K562 (cell line): ENCODE data around the gene PPP6R1. TPM values are rescaled to one million over a fixed set of nuclear protein-coding genes. Genes with fewer than 3 reads are reported as not detected.

Experiments used
- BRF1 ChIP-seq: IDR thresholded peaks from 3 replicates; pipeline ENCODE4 v1.6.1; 2011; ENCODE audit warnings: borderline replicate concordance, mild to moderate bottlenecking; ENCODE audit not compliant: insufficient read length; ENCODE audit errors: extremely low read depth
- CC2D1A ChIP-seq: fragments of 450-650 bp; IDR thresholded peaks from 2 replicates; pipeline ENCODE4 v1.6.1; 2017; ENCODE audit warnings: mild to moderate bottlenecking
- CTBP1 ChIP-seq: fragments of 450-650 bp; IDR thresholded peaks from 2 replicates; pipeline ENCODE4 v1.6.1; 2016; ENCODE audit warnings: borderline replicate concordance
- GTF2A2 ChIP-seq: IDR thresholded peaks from 2 replicates; pipeline ENCODE4 v1.6.1; 2016; ENCODE audit warnings: mild to moderate bottlenecking, missing genetic modification characterization, missing compliant biosample characterization
- HNRNPL ChIP-seq: fragments of 200-400 bp; formaldehyde crosslinking; IDR thresholded peaks from 2 replicates; pipeline ENCODE4 v1.6.1; 2017; ENCODE audit warnings: low read depth, mild to moderate bottlenecking, low read length
- MECOM ChIP-seq: fragments of 250-450 bp; sonication (Bioruptor Pico); IDR thresholded peaks from 2 replicates; pipeline ENCODE4 v1.8.0; 2022; ENCODE audit warnings: inconsistent platforms
- NFE2 ChIP-seq: IDR thresholded peaks from 2 replicates; pipeline ENCODE4 v1.6.1; 2014; ENCODE audit warnings: antibody characterized with exemption, low read depth
- NFIC ChIP-seq: fragments of 450-650 bp; IDR thresholded peaks from 2 replicates; pipeline ENCODE4 v1.6.1; 2017; ENCODE audit warnings: mild to moderate bottlenecking, inconsistent platforms
- PHF21A ChIP-seq: fragments of 450-650 bp; IDR thresholded peaks from 2 replicates; pipeline ENCODE4 v1.6.1; 2017; ENCODE audit warnings: low read depth, borderline replicate concordance
- PRMT5 ChIP-seq: sonication (generic); formaldehyde crosslinking; IDR thresholded peaks from 2 replicates; pipeline ENCODE4 v1.5.0; 2020; ENCODE audit warnings: missing genetic modification reagents
- SP2 ChIP-seq: IDR thresholded peaks from 2 replicates; pipeline ENCODE4 v1.6.1; 2011; ENCODE audit warnings: mild to moderate bottlenecking, low read depth, low read length, moderate library complexity; ENCODE audit not compliant: poor library complexity, severe bottlenecking; ENCODE audit errors: extremely low read depth
- TCF3 ChIP-seq: sonication (generic); formaldehyde crosslinking; IDR thresholded peaks from 2 replicates; pipeline ENCODE4 v1.4.0; 2020; ENCODE audit warnings: mild to moderate bottlenecking, missing genetic modification reagents
- TFAM ChIP-seq: fragments of 250-450 bp; sonication (Bioruptor Pico); conservative IDR thresholded peaks from 2 replicates; pipeline ENCODE4 v1.5.0; 2021; ENCODE audit warnings: mild to moderate bottlenecking, moderate library complexity
- THRB ChIP-seq: fragments of 450-650 bp; formaldehyde crosslinking; conservative IDR thresholded peaks from 2 replicates; pipeline ENCODE4 v1.4.0; 2022; ENCODE audit warnings: mild to moderate bottlenecking, missing genetic modification characterization
- XRCC3 ChIP-seq: fragments of 450-650 bp; IDR thresholded peaks from 2 replicates; pipeline ENCODE4 v1.6.1; 2017; ENCODE audit warnings: mild to moderate bottlenecking, moderate library complexity
- XRCC5 ChIP-seq: fragments of 200-400 bp; formaldehyde crosslinking; IDR thresholded peaks from 2 replicates; pipeline ENCODE4 v1.6.1; 2017; ENCODE audit warnings: low read depth, mild to moderate bottlenecking, low read length
- ZBTB8A ChIP-seq: fragments of 450-650 bp; IDR thresholded peaks from 2 replicates; pipeline ENCODE4 v1.6.1; 2018; ENCODE audit warnings: mild to moderate bottlenecking, moderate library complexity; ENCODE audit not compliant: partially characterized antibody
- ZNF133 ChIP-seq: fragments of 250-450 bp; sonication (Bioruptor Pico); IDR thresholded peaks from 2 replicates; pipeline ENCODE4 v1.4.0; 2020; ENCODE audit warnings: mild to moderate bottlenecking
- ZNF232 ChIP-seq: sonication (generic); formaldehyde crosslinking; IDR thresholded peaks from 2 replicates; pipeline ENCODE4 v1.8.0; 2022; ENCODE audit warnings: mild to moderate bottlenecking, missing genetic modification reagents
- ZNF282 ChIP-seq: sonication (generic); formaldehyde crosslinking; IDR thresholded peaks from 2 replicates; pipeline ENCODE4 v1.8.1; 2023; ENCODE audit warnings: missing genetic modification reagents
- ZNF354B ChIP-seq: fragments of 250-450 bp; sonication (Bioruptor Pico); IDR thresholded peaks from 2 replicates; pipeline ENCODE4 v1.4.0; 2020
- ZNF707 ChIP-seq: fragments of 250-450 bp; sonication (Bioruptor Pico); conservative IDR thresholded peaks from 2 replicates; pipeline ENCODE4 v1.8.0; 2022; ENCODE audit warnings: inconsistent platforms, mild to moderate bottlenecking, moderate library complexity
- polyA plus RNA-seq, 8 experiments: library from polyadenylated mRNA; depleted of rRNA in 4 of 8; stranded (reverse) in 5 of 8; unstranded in 3 of 8; fragments of >200 nt; fragmentation: Nextera tagmentation in 2 of 8; fragmentation: Illumina TruSeq in 1 of 8; extraction: Ambion mirVana in 2 of 8; extraction: Trizol in 1 of 8; gene quantifications; 2 replicates each; pipeline versions ENCODE4 v1.2.1 to v1.2.3, GENCODE V29; 2011 to 2014; ENCODE audit warnings: inconsistent platforms in 1 of 8, missing spikeins in 1 of 8
- total RNA-seq, 7 experiments: library from RNA; depleted of rRNA in 6 of 7; stranded (reverse); fragments of >200 nt in 6 of 7; fragmentation: Illumina TruSeq in 2 of 7; extraction: Trizol in 2 of 7; gene quantifications; 2 replicates each; pipeline versions ENCODE4 v1.2.1 to v1.2.3, GENCODE V29; 2011 to 2021; ENCODE audit warnings: low replicate concordance in 1 of 7
- TF ChIP-seq, protein P1 (sequence below): sonication (generic); formaldehyde crosslinking; IDR thresholded peaks from 2 replicates; pipeline ENCODE4 v1.8.1; 2023; ENCODE audit warnings: mild to moderate bottlenecking, missing genetic modification reagents
- TF ChIP-seq, protein P2 (sequence below): fragments of 450-650 bp; IDR thresholded peaks from 2 replicates; pipeline ENCODE4 v1.6.1; 2018; ENCODE audit not compliant: partially characterized antibody

PPP6R1 gene
- total and polyA plus RNA-seq, 9 of the 15 experiments (the other 6 are each of a cell fraction or from before 2014, with no cell fraction given), result 0.48 to 135 (median 37.2) TPM

GRCh38 chr19:55279770-55280643 lies 21.2 kb upstream of the PPP6R1 start, which contains the start of gene HSPBP1 (continued):
- TF ChIP-seq TFAM (CRISPR knock-in tag) (no peak), NFE2 (no peak), TCF3 (CRISPR knock-in tag) (no peak), GTF2A2 (tag) (no peak), MECOM (CRISPR knock-in tag) (no peak), SP2 (no peak), XRCC3 (no peak), ZNF133 (CRISPR knock-in tag) (no peak), PHF21A (no peak), PRMT5 (CRISPR knock-in tag) (no peak), CTBP1 (peak; percentile 88), ZBTB8A (no peak), ZNF354B (no peak), THRB (CRISPR knock-in tag) (no peak; the same call in 1 of the 2 replicates), XRCC5 (0 out of 2 replicates have a peak, but pooled peaks have one; percentile 61), HNRNPL (no peak), ZNF232 (CRISPR knock-in tag) (no peak), NFIC (peak; percentile 56), ZNF282 (CRISPR knock-in tag) (no peak), BRF1 (no peak), CC2D1A (peak; percentile 41; the same call in 1 of the 2 replicates), ZNF707 (CRISPR knock-in tag) (no peak)
- TF ChIP-seq, protein P1, sequence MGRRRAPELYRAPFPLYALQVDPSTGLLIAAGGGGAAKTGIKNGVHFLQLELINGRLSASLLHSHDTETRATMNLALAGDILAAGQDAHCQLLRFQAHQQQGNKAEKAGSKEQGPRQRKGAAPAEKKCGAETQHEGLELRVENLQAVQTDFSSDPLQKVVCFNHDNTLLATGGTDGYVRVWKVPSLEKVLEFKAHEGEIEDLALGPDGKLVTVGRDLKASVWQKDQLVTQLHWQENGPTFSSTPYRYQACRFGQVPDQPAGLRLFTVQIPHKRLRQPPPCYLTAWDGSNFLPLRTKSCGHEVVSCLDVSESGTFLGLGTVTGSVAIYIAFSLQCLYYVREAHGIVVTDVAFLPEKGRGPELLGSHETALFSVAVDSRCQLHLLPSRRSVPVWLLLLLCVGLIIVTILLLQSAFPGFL, result no peak
- TF ChIP-seq, protein P2, sequence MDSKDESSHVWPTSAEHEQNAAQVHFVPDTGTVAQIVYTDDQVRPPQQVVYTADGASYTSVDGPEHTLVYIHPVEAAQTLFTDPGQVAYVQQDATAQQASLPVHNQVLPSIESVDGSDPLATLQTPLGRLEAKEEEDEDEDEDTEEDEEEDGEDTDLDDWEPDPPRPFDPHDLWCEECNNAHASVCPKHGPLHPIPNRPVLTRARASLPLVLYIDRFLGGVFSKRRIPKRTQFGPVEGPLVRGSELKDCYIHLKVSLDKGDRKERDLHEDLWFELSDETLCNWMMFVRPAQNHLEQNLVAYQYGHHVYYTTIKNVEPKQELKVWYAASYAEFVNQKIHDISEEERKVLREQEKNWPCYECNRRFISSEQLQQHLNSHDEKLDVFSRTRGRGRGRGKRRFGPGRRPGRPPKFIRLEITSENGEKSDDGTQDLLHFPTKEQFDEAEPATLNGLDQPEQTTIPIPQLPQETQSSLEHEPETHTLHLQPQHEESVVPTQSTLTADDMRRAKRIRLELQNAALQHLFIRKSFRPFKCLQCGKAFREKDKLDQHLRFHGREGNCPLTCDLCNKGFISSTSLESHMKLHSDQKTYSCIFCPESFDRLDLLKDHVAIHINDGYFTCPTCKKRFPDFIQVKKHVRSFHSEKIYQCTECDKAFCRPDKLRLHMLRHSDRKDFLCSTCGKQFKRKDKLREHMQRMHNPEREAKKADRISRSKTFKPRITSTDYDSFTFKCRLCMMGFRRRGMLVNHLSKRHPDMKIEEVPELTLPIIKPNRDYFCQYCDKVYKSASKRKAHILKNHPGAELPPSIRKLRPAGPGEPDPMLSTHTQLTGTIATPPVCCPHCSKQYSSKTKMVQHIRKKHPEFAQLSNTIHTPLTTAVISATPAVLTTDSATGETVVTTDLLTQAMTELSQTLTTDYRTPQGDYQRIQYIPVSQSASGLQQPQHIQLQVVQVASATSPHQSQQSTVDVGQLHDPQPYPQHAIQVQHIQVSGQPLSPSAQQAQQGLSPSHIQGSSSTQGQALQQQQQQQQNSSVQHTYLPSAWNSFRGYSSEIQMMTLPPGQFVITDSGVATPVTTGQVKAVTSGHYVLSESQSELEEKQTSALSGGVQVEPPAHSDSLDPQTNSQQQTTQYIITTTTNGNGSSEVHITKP, result peak; percentile 76
